H1 (cell line): ENCODE results near the gene CROCC2. TPM values are rescaled to one million over a fixed set of nuclear protein-coding genes. Genes with fewer than 3 reads are reported as not detected.

Experiments used
- CTCF ChIA-PET: fragments of 300-600 bp; sonication (Branson Sonifier 250); formaldehyde crosslinking; loops from one replicate; lab custom pipeline; 2021; ENCODE audit not compliant: partially characterized antibody; lab: Charles Lee
- POLR2A ChIA-PET: fragments of 300-600 bp; sonication (Branson Sonifier 250); formaldehyde crosslinking; loops from one replicate; lab custom pipeline; 2021; ENCODE audit warnings: inconsistent platforms; ENCODE audit not compliant: partially characterized antibody; lab: Charles Lee
- DNase-seq, 2 experiments: peaks; one replicate each; pipeline versions ENCODE4 v3.0.0 to v3.0.0-alpha.2; 2010 to 2022; ENCODE audit warnings: low spot score in 2 of 2, low read depth in 1 of 2, mixed read lengths in 1 of 2
- FAIRE-seq: peaks from 2 replicates; lab custom pipeline; 2011; peaks lifted over from hg19 to GRCh38; lab: Jason Lieb, UNC
- H2AFZ ChIP-seq: 2 replicates; pipeline ENCODE4 v1.8.1; 2012; ENCODE audit warnings: low read length, inconsistent platforms
- H2AK5ac ChIP-seq: 2 replicates; pipeline ENCODE4 v1.6.1; 2013; ENCODE audit warnings: low read depth, low read length
- H2BK120ac ChIP-seq: replicated peaks from 2 replicates; pipeline ENCODE3; 2013; ENCODE audit warnings: low read depth, low read length, inconsistent platforms
- H2BK12ac ChIP-seq: 2 replicates; pipeline ENCODE4 v1.6.1; 2013; ENCODE audit warnings: low read depth, low read length
- H2BK15ac ChIP-seq: 2 replicates; pipeline ENCODE4 v1.6.1; 2013; ENCODE audit warnings: low read length
- H2BK20ac ChIP-seq: 2 replicates; pipeline ENCODE4 v1.6.1; 2013; ENCODE audit warnings: low read length
- H2BK5ac ChIP-seq: 2 replicates; pipeline ENCODE4 v1.6.1; 2013; ENCODE audit warnings: low read depth, low read length
- H3K14ac ChIP-seq: 2 replicates; pipeline ENCODE4 v1.6.1; 2013; ENCODE audit warnings: inconsistent platforms; ENCODE audit not compliant: insufficient read length
- H3K18ac ChIP-seq: 2 replicates; pipeline ENCODE4 v1.6.1; 2013; ENCODE audit warnings: low read length; ENCODE audit errors: extremely low read depth
- H3K23ac ChIP-seq: 2 replicates; pipeline ENCODE4 v1.6.1; 2013; ENCODE audit warnings: inconsistent platforms; ENCODE audit not compliant: insufficient read length
- H3K23me2 ChIP-seq: 2 replicates; pipeline ENCODE4 v1.6.1; 2013; ENCODE audit warnings: low read depth, low read length
- H3K27ac ChIP-seq: 2 replicates; pipeline ENCODE4 v1.6.1; 2011; ENCODE audit warnings: low read depth, low read length, inconsistent platforms
- H3K27me3 ChIP-seq, 4 experiments: replicated peaks in 1 of 4; 1 replicate in 1 of 4; 2 replicates in 3 of 4; pipeline versions ENCODE4 v1.6.1 to v1.8.1; 2011 to 2013; ENCODE audit warnings: low read length in 3 of 4, mild to moderate bottlenecking in 3 of 4, inconsistent platforms in 2 of 4, mixed read lengths in 2 of 4, moderate library complexity in 1 of 4; ENCODE audit not compliant: control insufficient read depth in 3 of 4, insufficient read depth in 3 of 4; ENCODE audit errors: extremely low read depth in 1 of 4
- H3K36me3 ChIP-seq, 4 experiments: 2 replicates each; pipeline versions ENCODE4 v1.6.1 to v1.8.1; 2011 to 2013; ENCODE audit warnings: mild to moderate bottlenecking in 4 of 4, low read length in 3 of 4, moderate library complexity in 2 of 4, control low read depth in 1 of 4, inconsistent platforms in 1 of 4; ENCODE audit not compliant: insufficient read depth in 4 of 4, control insufficient read depth in 2 of 4
- H3K4ac ChIP-seq: replicated peaks from 2 replicates; pipeline ENCODE3; 2013; ENCODE audit warnings: low read length, low read depth, mixed read lengths, inconsistent platforms; ENCODE audit not compliant: insufficient read length
- H3K4me1 ChIP-seq, 4 experiments: replicated peaks in 1 of 4; 1 replicate in 1 of 4; 2 replicates in 3 of 4; pipeline versions ENCODE4 v1.6.1 to v1.8.1; 2011 to 2013; ENCODE audit warnings: low read length in 3 of 4, inconsistent platforms in 2 of 4, mixed read lengths in 1 of 4; ENCODE audit not compliant: insufficient read depth in 4 of 4, control insufficient read depth in 3 of 4
- H3K4me2 ChIP-seq, 2 experiments: 2 replicates each; pipeline versions ENCODE4 v1.6.1 to v1.8.1; 2011 to 2013; ENCODE audit warnings: low read depth in 2 of 2, low read length in 2 of 2, control low read depth in 1 of 2, inconsistent platforms in 1 of 2, mild to moderate bottlenecking in 1 of 2; ENCODE audit not compliant: insufficient read depth in 1 of 2
- H3K4me3 ChIP-seq, 4 experiments: fragments of 200-600, 300-600 bp in 1 of 4; sonication (generic), shearing (Covaris generic), sonication (Bioruptor Twin) in 1 of 4; 2 replicates each; pipeline versions ENCODE4 v1.5.1 to v1.8.1; 2011 to 2016; ENCODE audit warnings: low read length in 4 of 4, low read depth in 3 of 4, control low read depth in 2 of 4, inconsistent platforms in 2 of 4, mild to moderate bottlenecking in 2 of 4, mixed read lengths in 1 of 4, moderate library complexity in 1 of 4; ENCODE audit not compliant: insufficient read depth in 2 of 4; ENCODE audit errors: extremely low read depth in 1 of 4
- H3K56ac ChIP-seq: replicated peaks from 2 replicates; pipeline ENCODE3; 2013; ENCODE audit warnings: low read depth, mild to moderate bottlenecking, mixed read lengths, low read length, inconsistent platforms; ENCODE audit not compliant: insufficient read length
- H3K79me1 ChIP-seq: 2 replicates; pipeline ENCODE4 v1.6.1; 2013; ENCODE audit warnings: low read depth, low read length, control low read depth
- H3K79me2 ChIP-seq, 2 experiments: 2 replicates each; pipeline versions ENCODE4 v1.6.1 to v1.8.1; 2012 to 2013; ENCODE audit warnings: low read length in 2 of 2, mild to moderate bottlenecking in 2 of 2, inconsistent platforms in 1 of 2; ENCODE audit not compliant: insufficient read depth in 2 of 2, control insufficient read depth in 1 of 2
- H3K9ac ChIP-seq, 4 experiments: replicated peaks in 1 of 4; 1 replicate in 1 of 4; 2 replicates in 3 of 4; pipeline versions ENCODE4 v1.6.1 to v1.8.1; 2011 to 2013; ENCODE audit warnings: low read depth in 3 of 4, low read length in 3 of 4, control low read depth in 2 of 4, mild to moderate bottlenecking in 2 of 4, moderate library complexity in 2 of 4, inconsistent platforms in 1 of 4; ENCODE audit errors: extremely low read depth in 1 of 4
- H3K9me3 ChIP-seq, 2 experiments: 2 replicates each; pipeline versions ENCODE4 v1.6.1 to v1.8.1; 2012 to 2013; ENCODE audit warnings: mild to moderate bottlenecking in 2 of 2, moderate library complexity in 2 of 2, control low read depth in 1 of 2, inconsistent platforms in 1 of 2, low read depth in 1 of 2, low read length in 1 of 2, mixed read lengths in 1 of 2; ENCODE audit not compliant: insufficient read depth in 2 of 2
- H4K20me1 ChIP-seq, 2 experiments: replicated peaks in 1 of 2; 2 replicates each; pipeline versions ENCODE3 to v1.8.1; 2011 to 2013; ENCODE audit warnings: inconsistent platforms in 2 of 2, low read length in 2 of 2, mild to moderate bottlenecking in 1 of 2; ENCODE audit not compliant: insufficient read depth in 2 of 2, control insufficient read depth in 1 of 2
- H4K5ac ChIP-seq: 2 replicates; pipeline ENCODE4 v1.6.1; 2013; ENCODE audit warnings: low read length, low read depth, mixed read lengths, inconsistent platforms; ENCODE audit not compliant: insufficient read length
- H4K8ac ChIP-seq: 2 replicates; pipeline ENCODE4 v1.8.0; 2013; ENCODE audit warnings: mild to moderate bottlenecking, moderate library complexity, low read length, inconsistent platforms; ENCODE audit not compliant: insufficient read depth; ENCODE audit errors: extremely low read depth
- H4K91ac ChIP-seq: replicated peaks from 2 replicates; pipeline ENCODE3; 2013; ENCODE audit warnings: low read length, mixed read lengths, inconsistent platforms; ENCODE audit not compliant: insufficient read length
- EGR1 ChIP-seq: IDR thresholded peaks from 2 replicates; pipeline ENCODE4 v1.6.1; 2011; ENCODE audit warnings: low read depth, low read length, borderline replicate concordance
- FOSL1 ChIP-seq: IDR thresholded peaks from 2 replicates; pipeline ENCODE4 v1.6.1; 2011; ENCODE audit warnings: mild to moderate bottlenecking, low read depth, low read length, moderate library complexity; ENCODE audit not compliant: insufficient read depth
- HDAC2 ChIP-seq, 2 experiments: fragments of 300-600 bp in 1 of 2; sonication (generic) in 1 of 2; IDR thresholded peaks; 2 replicates each; pipeline ENCODE4 v1.6.1; 2011 to 2012; ENCODE audit warnings: low read depth in 2 of 2, low read length in 2 of 2, mild to moderate bottlenecking in 2 of 2, moderate library complexity in 2 of 2, borderline replicate concordance in 1 of 2, inconsistent platforms in 1 of 2
- NANOG ChIP-seq: IDR thresholded peaks from 2 replicates; pipeline ENCODE4 v1.6.1; 2011; ENCODE audit warnings: low read length, low read depth, mild to moderate bottlenecking, inconsistent platforms; ENCODE audit not compliant: insufficient read depth, poor library complexity, severe bottlenecking
- RBBP5 ChIP-seq: IDR thresholded peaks from 2 replicates; pipeline ENCODE4 v1.7.1; 2012; ENCODE audit warnings: low read depth, mild to moderate bottlenecking, inconsistent platforms, low read length, moderate library complexity, borderline replicate concordance
- SIX5 ChIP-seq: IDR thresholded peaks from 2 replicates; pipeline ENCODE4 v1.6.1; 2011; ENCODE audit warnings: mild to moderate bottlenecking, low read depth, low read length
- SRF ChIP-seq: IDR thresholded peaks from 2 replicates; pipeline ENCODE4 v1.6.1; 2011; ENCODE audit warnings: mild to moderate bottlenecking, low read depth, low read length, moderate library complexity
- TBP ChIP-seq: IDR thresholded peaks from 2 replicates; pipeline ENCODE4 v1.6.1; 2011; ENCODE audit warnings: low read depth, low read length, improper control_type of control experiment
- WGBS, 2 experiments: shearing (Covaris generic) in 1 of 2; methylation state at CpG; one replicate each; pipeline versions ENCODE4 v1.1.6 to v1.1.7; 2013 to 2015; ENCODE audit warnings: low lambda C conversion rate in 2 of 2, mixed read lengths in 2 of 2, inconsistent platforms in 1 of 2, low coverage in 1 of 2, missing lambda C conversion rate in 1 of 2; ENCODE audit not compliant: insufficient replicate concordance in 2 of 2, insufficient coverage in 1 of 2, insufficient read length in 1 of 2; ENCODE audit errors: extremely low coverage in 1 of 2, missing lambda C conversion rate in 1 of 2; 5-methylcytosine and 5-hydroxymethylcytosine counted together
- polyA plus RNA-seq, 7 experiments: library from polyadenylated mRNA; depleted of rRNA in 3 of 7; stranded (reverse) in 5 of 7; unstranded in 2 of 7; fragments of >200 nt in 5 of 7; fragments of 200-250 nt in 2 of 7; gene quantifications; 1 replicate in 5 of 7; 2 replicates in 1 of 7; 4 replicates in 1 of 7; pipeline versions ENCODE4 v1.2.1 to v1.2.3, GENCODE V29; 2011 to 2013; ENCODE audit warnings: missing spikeins in 2 of 7, mixed read lengths in 2 of 7
- total RNA-seq: library from RNA; stranded (reverse); fragmentation: NEBNext Ultra II Directional; extraction: Animal tissue kit (Norgen Biotek cat#: 25700); gene quantifications from 2 replicates; pipeline ENCODE4 v1.2.1, GENCODE V29; 2021
- TF ChIP-seq, protein P1 (sequence below): IDR thresholded peaks from 2 replicates; pipeline ENCODE4 v1.6.1; 2011; ENCODE audit warnings: low read length, improper control_type of control experiment
- TF ChIP-seq, protein P2 (sequence below): IDR thresholded peaks from 2 replicates; pipeline ENCODE4 v1.6.1; 2011; ENCODE audit warnings: low read depth, mild to moderate bottlenecking, low read length; ENCODE audit not compliant: insufficient read depth

Gene CROCC2
- total and polyA plus RNA-seq, 2 of the 8 experiments (the other 6 are each of a cell fraction or from before 2014, with no cell fraction given), result not detected

DNA sequence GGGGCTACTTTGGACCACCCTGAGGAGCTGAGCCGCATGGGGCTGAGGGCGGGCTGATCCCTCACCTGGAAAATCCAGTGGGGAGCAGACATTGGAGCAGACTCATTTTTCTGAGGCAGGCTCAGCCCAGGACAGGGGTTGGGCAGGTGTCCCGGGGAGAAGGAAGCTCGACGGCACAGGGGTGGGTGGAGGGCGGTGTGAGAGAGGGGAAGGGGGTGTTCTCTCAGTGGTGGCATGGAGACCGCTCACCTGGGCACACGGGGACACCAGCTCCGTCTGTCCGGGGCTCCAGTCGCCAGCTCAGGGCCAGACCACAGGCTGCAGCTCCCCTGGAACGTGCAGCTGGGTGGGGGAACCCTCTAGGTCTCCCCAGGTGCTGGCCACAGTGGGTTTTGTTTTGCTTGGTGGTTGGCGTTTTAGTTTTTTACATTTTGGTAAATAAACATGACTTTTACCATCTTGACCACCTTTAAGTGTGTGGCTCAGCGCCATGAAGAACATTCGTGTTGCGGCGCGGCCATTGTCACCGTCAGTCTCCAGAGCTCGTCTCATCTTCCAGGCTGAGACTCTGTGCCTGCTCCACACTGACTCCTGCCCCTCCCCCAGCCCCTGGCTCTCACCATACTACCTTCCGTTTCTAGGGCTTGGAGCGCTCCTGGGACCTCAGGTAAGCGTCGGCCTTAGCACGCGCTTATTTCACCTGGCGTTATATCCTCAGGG lies 5.8 kb upstream of the CROCC2 start:
- peaks cover 0 to 2% of the 10 kb centered on the region in 2 experiments for H4K20me1 ChIP-seq
- H3K56ac ChIP-seq, result no peak overlapping the region
- H2AK5ac ChIP-seq, result no peak overlapping the region
- H2BK20ac ChIP-seq, result no peak overlapping the region
- no peak overlapping the region for H2AFZ ChIP-seq
- H3K4me2 ChIP-seq, result no peak overlapping the region
- H3K4ac ChIP-seq, result no peak overlapping the region
- H4K91ac ChIP-seq, result no peak overlapping the region
- H3K4me1 ChIP-seq, result no peaks in the 10 kb centered on the region
- H3K14ac ChIP-seq, result no peak overlapping the region
- no peak overlapping the region for H3K4me3 ChIP-seq
- ChIA-PET POLR2A (interaction anchor here (1.2 kb wide), 1 partner anchor 10 kb away, joined by 3 read pairs; no protein-coding TSS in a partner anchor), CTCF (interaction anchor here (0.6 to 4.1 kb wide), 6 partner anchors 12 to 293 kb away, joined by 3 to 20 read pairs (median 7); no protein-coding TSS in a partner anchor)
- no peaks in the 10 kb centered on the region for H3K79me1 ChIP-seq
- peaks cover 0 to 3% of the 10 kb centered on the region in 2 experiments; a peak in 1 of 4 replicates for H3K9me3 ChIP-seq
- no peak overlapping the region for H2BK5ac ChIP-seq
- no peaks in the 10 kb centered on the region for H3K23me2 ChIP-seq
- no peak overlapping the region for H2BK12ac ChIP-seq
- no peak for DNase-seq
- WGBS, 2 experiments, result 87% methylated on average over 21 of the region's 27 CpGs; no CpG with 5 or more reads in 1 of the 2 experiments
- no peak overlapping the region for H3K23ac ChIP-seq
- H3K27ac ChIP-seq, result no peak overlapping the region
- H2BK15ac ChIP-seq, result no peak overlapping the region; the same call in 1 of the 2 replicates
- no peak overlapping the region for H4K5ac ChIP-seq
- no peaks in the 10 kb centered on the region for H3K36me3 ChIP-seq
- H3K79me2 ChIP-seq, result no peaks in the 10 kb centered on the region
- no peaks in the 10 kb centered on the region for H3K27me3 ChIP-seq
- no peak overlapping the region for H3K9ac ChIP-seq
- no peak overlapping the region for H4K8ac ChIP-seq
- no peak overlapping the region for H2BK120ac ChIP-seq
- H3K18ac ChIP-seq, result no peak overlapping the region
- FAIRE-seq, result no peak
- no peak for TF ChIP-seq FOSL1
- no peak for TF ChIP-seq TBP
- no peak for TF ChIP-seq NANOG
- no peak for TF ChIP-seq HDAC2 (IDR thresholded peaks at IDR 0.05; ENCODE audit: borderline replicate concordance in 1 of 2, low read depth in 2 of 2, low read length in 2 of 2)
- TF ChIP-seq SIX5, result no peak
- TF ChIP-seq RBBP5, result no peak
- TF ChIP-seq SRF, result no peak
- TF ChIP-seq, protein P1, sequence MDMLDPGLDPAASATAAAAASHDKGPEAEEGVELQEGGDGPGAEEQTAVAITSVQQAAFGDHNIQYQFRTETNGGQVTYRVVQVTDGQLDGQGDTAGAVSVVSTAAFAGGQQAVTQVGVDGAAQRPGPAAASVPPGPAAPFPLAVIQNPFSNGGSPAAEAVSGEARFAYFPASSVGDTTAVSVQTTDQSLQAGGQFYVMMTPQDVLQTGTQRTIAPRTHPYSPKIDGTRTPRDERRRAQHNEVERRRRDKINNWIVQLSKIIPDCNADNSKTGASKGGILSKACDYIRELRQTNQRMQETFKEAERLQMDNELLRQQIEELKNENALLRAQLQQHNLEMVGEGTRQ, result no peak
- TF ChIP-seq EGR1, result no peak
- TF ChIP-seq, protein P2, sequence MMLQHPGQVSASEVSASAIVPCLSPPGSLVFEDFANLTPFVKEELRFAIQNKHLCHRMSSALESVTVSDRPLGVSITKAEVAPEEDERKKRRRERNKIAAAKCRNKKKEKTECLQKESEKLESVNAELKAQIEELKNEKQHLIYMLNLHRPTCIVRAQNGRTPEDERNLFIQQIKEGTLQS, result no peak
